ENCODE measurements around the gene PDE4D.

Gene PDE4D

DNA sequence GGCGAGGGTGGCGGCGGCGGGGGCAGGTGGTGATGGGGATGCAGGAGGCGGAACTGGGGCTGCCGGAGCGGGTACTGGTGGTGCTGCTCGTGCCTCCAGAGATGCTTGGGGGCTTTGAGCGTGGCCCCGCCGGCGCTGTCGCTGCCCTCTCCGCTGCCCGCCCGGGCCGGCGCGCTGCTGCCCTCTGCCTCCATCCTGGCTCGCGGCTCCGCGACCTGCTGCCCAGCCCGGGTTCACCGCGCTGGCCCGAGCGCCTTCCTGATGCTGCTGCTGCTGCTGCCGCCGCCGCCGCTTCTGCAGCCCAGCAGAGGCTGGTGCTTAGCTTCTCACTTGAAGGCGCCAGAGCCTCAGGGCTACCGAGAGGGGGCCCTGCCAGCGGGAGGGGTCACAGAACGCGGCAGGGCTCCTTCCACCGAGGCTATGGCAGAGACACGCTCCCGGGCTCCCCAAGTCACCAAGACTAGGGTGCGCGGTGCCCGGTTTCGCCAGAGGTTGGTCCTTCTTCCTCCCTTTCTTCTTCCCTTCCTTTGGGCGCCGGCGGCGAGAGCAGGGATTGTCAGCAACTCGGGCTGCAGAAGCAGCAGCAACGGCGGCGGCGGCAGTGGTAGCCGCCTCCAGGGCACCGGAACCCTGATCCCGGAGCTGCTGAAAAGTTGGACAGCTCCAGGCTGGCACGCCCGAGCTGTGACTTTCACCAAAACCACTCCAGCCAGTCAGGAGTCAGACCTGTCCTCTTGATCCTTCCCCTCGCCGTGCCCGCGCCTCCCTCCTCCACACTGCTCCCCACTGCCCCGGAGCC is at the start of gene PDE4D:
Gene PDE4D, minus strand, starts transcription at position 298 of the 799 bp plus-strand sequence.
- DNase-seq, result peak; percentile 80

DNA sequence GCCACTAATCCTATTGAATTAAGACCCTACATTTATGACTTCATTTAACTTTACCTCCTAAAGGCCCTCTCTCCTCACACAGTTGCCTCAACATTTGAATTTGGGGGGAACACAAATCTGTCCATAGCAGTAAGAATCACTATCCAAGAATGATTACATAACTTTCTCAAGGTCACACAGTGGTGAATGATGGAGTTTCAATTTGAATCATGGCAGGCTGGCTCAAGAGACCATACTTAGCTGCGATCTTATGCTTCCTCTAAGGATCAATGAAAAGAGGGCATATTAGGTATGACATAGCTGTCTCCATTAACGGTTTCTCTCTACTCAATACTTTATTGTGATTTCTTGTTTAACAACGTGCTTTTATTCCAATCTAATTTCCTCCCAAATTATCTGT is 44.1 kb upstream of the PDE4D start:
- DNase-seq, result no peak

DNA sequence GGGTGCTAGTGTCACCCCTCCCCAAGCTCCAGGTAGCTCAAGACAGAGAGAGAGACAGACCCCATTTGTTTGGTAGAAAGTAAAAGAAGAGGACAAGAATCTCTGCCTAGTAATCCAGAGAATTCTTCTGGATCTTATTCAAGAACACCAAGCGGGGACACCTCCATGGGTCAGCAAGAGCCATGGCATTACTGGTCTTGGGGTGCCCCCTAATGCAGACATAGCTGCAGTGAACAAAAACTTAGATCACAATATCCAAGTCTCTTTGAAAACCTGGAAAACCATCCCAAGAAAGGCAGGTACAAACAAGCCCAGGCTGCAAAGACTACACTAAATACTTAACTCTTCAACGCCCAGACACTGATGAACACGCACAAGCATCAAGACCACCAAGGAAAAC is 29.9 kb upstream of the PDE4D start:
- no peak for DNase-seq

DNA sequence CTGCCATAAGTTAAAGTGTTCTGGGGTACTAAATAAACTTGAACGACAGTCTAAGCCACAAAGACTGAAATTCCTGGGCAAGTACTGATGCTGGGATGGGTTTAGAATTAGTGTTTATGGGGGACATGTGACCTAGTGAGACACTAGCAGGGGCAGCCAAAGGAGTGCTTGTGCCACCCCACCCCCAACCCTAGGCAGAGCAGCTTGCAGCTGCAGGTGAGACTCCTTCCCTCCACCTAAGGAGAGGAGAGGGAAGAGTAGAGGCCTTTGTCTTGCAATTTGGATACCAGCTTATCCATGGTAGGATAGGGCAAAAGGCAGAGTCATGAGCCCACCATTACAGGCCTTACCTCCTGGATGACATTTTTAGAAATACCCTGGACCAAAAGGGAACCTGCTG is 28.7 kb upstream of the PDE4D start:
- DNase-seq, result no peak

DNA sequence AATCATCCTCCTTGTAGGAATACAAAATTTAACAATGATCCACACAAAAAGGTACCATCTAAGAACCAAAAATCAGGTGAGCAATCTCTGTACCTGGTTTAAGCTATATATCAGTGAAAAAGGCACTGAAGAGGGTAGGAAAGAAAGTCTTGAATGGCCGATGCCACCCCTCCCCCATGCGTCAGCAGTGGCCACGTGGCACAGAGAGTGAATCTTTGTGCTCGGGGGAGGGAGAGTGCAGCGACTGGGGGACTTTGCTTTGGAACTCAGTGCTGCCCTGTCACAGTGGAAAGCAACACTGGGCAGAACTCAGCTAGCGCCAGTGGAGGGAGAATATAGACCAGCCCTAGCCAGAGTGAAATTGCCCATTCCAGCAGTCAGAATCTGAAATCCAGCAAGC is 28.3 kb upstream of the PDE4D start:
- DNase-seq, result no peak

DNA sequence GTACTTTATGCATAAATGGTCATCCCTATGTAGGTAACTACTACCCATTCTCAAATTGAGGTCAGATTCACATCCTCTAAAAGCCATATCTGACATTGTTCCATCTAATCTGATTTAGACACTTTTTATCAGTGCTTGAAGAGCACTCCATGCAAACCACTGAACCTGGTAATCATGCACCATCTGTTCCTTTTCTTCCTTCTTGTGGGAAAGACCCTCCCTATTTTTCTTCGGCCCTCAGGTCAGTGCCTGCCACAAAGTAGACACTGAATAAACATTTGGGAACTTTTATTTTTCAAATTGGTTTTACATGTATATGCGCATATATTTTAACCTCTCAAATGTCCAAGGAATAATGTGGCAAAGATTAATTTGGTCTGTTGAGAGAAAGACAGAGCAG is 26.0 kb upstream of the PDE4D start:
- DNase-seq, result no peak

DNA sequence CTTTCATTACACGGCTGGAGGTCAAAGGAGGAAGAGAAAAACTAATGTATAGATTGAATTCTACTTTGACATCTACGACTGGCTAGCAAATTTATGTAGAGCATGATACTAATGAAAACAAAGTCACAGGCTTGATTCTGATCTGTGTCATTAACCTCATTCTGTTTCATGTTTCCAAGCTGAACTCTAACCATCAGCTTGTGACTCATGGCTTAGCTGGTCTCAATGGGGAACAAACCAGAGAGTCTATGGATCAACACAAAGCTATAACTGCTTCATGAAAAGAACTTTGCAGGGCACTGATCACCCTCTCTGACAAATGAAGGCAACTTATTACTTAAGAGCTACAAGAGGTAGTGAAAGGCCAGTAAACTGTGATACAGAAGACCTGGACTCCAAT is 23.6 kb upstream of the PDE4D start:
- no peak for DNase-seq

DNA sequence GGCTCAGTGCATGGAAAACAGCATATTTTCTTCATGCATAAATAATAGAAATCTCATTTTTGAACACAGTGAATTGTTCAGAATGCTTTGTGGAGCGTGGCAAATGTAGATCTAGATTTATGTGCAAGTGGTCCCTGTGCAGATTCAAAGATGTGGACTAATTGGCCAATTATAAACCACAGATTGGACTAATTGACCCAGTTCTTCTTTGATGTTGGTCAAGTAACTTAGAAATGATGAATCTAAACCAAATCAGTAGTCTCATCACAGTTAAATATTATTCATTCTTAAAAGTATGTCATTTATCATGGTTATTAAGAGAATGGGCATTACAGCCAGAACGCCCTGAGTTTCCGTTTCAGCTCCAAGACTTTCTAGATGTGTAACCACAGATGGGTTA is 11.7 kb upstream of the PDE4D start:
- no peak for DNase-seq

DNA sequence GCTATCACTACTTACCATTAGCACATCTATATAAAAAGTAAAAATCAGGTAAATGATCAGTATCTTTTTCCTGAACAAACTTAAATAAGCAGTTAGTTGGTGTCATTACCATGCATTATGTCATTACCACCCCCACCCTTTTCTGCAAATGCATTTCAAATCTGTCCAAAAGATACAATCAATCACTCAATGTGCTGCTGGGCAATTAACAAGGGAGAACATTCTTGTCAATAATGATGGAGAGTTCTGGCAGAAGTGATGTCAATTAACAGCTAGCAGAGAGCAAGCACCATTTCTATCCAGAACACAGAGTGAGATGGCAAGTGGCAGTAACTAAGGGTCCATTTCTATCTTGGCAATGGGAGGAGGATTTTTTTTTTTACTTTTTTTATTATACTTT is 3.5 kb upstream of the PDE4D start:
- no peak for DNase-seq

DNA sequence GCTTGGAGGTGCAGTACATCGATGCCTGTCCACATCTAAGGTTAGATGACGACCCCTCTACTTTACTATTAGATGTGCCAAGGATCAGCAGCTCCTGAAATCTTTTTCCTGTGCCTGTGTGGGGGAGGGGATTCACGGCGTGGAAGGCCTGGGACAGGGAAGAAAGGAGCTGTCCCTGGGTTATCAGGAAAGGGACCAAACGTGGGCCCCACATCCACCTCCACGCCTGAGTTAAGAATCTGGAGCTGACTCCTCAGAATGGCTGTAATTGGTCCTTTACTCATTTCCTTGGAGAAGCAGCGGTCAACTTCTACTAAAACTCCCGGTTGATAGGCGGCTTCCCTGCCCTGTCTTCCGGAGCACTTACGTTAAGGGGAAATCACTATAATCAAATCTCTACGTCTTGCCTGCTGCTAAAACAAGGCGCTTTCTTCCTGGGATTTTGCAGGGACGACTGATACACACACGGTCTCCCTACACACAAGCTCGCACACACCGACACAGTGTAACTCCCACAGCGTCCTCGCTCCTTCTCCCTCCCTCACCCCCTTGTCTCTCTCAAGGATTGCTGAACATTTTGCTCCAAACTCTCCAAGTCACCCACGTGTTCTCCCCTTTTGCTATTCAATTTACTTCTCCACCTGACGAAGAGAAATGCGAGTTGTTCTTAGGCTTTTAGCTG is 1.4 kb downstream of the PDE4D start:
- no peak for DNase-seq

DNA sequence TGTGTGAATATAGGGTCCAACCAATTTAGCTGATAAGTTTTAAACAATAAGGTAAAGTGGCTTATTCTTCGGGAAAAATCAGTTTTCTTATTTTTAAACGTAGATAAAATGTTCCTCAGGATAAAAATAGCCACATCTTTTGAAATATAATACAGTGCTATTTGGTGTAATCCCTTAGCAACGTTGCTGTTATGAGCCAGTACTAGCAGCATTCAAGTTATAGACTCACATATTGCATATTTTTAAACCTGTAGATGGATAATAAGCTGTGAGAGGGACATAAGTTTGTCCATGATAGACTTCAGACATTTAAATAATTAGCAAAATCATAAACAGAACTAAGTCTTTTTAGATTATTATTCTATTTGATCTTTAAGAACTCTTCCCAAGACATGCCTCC is 6.3 kb downstream of the PDE4D start:
- DNase-seq, result no peak

DNA sequence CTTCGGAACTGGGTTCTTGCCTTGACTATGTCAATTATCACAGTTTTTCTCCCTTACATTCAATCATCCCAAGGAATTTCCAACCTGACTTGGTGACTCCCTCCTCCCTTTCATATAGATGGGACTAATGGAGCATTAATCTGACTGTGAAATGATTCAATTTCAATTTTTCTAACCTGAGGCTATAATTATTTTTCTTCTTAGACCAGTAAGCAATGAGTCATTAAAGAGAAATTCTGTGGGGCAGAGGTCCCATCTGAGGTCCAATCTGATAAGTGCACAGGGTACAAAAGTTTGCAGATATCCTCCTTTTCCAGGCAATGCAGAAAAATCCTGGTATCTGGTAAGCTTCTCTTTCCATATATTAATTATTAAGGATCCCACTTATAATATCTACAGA is 18.9 kb downstream of the PDE4D start:
- no peak for DNase-seq

DNA sequence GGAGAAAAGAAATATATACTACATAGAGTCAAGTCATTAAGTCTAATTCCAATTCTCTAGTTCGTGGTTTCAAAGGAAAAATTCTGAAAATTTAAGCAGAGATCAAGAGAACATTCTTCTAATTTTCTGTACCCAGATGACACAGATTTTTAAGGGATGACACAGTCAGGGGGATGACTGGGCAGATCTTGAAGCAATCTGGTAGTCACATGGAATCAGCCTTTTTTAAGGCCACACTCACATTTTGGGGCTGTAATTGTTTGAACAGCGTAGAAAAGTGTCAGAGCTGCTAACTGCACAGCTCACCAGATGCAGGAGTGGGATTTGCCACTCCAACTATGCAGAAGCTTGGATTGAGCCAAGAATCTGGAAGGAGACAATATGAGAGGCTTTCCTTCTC is 20.4 kb downstream of the PDE4D start:
- DNase-seq, result no peak

DNA sequence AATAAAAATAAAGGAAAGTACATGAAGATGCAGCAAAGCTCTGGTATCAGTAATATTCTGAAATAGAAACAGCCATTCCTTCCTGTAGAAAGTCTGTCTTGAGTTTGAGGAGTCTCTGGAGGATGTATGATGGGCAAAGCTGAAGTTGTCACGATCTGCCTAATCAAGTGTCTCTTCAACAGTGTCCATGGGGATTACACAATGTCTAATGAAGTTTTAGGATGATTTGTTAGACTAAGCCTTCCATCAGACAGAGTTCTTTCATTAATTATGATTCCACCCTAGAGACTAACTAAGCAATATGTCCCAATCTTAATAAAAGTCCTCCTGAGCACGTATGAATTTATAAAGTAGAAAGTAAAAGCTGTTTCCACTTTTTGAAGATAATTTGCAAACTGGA is 26.9 kb downstream of the PDE4D start:
- no peak for DNase-seq

DNA sequence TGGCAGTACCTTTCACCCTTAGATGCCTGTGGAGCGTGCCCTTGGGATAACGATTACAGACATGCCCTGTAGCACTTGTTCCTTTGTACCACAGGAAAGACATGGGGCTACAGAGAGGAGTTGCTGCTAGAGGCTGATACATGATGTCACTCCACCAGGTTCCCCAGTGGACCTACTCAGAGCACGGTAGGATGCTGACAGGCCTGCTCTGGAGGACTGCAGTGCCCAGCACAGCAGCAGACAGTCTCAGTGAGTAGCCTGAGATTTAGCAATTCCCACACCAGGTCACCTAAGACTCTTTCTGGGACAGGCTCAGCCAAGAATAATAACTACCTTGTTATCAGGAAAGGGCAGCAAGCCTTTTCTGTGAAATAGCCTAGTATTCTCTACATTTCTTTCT is 28.8 kb downstream of the PDE4D start:
- peak; percentile 15 for DNase-seq

DNA sequence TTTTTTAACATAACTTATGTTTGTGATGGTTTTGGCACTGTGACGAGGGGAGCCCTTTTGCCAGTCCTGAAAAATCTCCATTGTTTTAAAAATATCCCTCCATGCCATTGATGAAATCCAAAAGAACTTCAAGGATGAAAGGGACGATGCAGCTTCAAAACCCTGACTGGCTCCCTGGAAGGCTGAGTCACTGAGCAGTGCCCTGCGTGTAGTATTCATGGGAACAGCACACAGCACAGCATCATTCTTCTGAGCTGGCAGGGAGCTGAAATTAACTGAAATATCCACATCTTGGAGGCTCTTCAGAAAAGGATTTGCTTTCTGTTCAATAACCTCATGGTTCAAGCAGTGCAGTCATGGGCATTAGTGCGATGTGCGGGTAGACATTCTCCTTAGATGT is 29.7 kb downstream of the PDE4D start:
- no peak for DNase-seq

DNA sequence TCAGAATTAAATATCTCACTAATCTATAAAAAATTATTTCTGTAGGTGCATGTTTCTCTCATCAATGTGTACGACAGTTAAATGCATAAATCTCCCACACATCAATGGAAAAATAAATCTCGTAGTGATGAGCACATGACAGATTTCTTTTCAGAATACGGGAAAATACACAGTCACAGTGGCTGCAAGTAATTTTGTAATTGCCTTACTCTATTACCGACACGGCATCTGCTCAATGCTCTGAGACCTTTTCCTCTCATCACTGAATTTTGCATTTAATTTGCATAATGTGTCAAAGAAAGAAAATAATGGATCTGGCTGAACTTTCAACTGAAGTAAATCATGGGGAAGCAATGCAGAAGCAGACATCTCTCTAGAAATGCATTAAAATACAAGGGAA is 37.2 kb downstream of the PDE4D start:
- DNase-seq, result no peak

DNA sequence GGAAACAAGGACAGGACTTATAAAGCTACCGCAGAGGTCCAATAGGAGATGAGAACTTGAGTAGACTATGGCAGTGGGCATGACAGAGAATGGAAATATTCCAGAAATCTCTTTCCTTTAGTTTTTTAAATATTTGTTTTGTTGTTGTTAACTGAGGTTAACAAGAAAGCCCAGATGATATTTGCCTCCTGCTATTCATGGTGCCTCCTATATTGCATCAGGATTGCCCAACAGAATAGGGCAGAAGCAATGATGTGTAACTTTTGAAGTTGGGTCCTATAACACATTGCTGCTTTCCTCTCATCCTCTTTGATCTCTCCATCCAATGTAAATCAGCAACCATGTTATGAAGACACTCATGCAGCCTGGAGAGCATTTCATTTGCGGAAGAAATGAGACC is 42.8 kb downstream of the PDE4D start:
- no peak for DNase-seq

DNA sequence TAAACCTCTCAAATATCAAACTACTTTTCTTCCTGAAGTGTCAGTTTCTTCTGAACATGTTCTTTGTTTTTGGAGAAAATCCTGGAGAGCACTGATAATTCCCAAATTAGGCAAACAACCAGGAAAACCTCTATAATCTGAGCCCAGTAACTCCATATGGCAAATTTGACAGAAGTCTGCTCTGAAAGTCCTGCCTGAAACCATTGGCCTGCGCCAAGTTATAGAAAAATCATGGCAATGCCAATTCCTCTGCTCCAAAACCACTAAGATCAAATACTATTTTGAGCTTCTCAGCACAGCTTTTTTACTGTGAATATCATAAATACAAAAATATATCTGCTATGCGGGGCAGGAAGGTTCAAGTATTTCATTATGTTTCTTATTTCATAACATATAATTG is 45.9 kb downstream of the PDE4D start:
- DNase-seq, result no peak

DNA sequence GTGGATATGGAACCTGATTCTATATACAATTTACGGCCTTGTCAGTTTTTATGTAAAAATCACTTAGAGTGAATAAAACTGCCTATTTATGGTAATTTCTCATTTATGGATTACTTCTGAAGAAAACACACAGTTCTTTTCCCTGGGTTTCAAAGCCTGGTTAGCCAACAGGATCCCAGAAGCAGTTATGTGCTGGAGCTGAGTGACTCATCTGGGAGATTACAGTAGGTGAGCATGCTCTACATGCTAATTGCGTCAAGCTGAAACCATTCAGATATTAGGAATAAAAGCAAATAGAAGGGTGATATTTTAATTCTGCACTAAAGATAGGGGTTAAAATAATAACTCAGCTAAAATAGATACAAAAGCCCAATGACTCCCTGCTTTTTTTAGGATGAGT is 47.8 kb downstream of the PDE4D start:
- DNase-seq, result no peak

DNA sequence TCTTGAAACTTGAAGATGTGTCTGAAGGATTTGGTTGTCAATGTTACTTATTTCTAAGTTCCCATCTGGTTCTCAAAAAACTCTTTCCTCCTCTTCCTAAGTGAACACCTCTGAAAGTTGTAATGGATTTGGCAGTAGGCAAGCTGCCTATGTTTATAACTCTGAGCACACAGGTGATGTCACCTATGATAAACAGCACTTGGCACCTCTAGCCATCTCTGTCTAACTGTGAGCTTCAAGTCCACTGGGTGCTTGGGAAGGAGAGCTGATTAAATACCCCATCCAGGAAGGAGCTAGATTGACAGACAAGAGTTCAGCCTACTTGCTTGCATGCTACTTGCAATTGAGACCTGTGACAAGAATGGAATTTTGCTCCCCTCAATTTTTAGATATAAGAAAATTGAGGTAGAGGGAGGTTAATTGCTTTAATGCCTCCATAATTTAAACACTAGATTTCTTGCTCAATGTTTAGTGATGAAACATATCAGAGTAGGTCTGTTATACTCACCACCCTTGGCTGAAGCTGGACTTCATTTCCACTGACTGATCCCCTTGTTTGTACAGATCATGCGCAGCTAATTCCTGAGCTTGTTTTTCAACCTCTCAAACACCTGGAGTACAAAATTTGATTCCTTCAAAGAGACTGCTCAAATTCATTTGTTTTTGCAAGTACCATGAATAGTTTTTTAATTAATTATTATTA is 49.9 kb downstream of the PDE4D start:
- DNase-seq, result no peak

DNA sequence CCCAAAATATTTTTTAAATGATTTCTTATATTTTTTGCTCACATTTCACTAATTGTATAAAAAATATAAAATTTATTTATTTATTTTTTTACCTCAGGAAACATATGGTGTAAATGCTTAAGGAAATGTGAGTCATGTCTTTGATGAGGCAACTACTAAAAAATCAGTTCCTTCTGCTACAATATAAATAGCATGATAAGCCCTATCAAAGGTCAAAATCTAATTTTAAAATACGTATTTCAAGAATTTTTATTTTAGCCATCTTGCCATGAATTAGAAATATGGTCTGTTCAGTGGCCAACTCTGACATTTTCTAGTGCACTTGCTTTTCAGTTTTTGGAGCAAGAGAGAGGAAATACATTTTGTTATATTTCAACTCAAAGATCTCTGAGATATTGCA is 50.5 kb downstream of the PDE4D start:
- DNase-seq, result no peak

DNA sequence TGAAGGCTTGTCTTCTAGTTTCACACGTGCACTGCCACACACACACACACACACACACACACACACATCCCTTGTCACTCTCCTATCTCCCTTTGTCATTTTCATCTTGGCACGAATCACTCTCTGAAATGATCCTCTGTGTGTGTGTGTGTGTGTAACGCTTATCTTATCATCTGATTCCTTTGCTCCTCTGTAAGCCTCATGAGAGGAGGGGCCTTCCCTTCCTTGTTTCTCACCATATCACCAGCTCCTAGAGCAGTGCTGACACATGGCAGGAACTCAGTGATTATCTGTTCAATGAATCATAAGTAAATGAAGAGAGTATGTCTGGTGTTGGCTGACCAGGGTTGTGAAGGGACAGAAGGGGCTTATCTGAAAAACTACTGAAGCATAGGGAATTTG is 53.3 kb downstream of the PDE4D start:
- DNase-seq, result no peak

DNA sequence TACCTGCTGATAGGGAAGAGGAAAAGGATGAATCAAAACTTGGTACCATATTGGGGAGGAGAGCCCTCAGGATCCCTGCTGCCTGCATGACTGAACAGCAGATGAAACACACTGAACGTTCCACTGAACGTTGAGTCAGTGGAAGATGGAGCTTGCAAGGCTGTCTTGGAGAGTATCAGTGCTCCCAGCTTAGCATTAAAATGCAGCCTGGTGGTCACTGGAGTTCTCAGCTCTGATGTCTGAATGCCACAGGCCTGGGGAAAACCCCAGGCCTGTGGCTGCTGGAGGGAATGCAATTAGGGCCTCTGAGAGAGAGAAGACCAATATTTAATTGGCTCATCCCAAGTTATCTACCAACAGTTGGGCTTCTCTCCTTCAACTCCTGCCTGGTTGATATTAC is 54.5 kb downstream of the PDE4D start:
- no peak for DNase-seq

Measured in femur (tissue), 1 donor.